Measurements from ENCODE around the gene ZDHHC20. TPM values are rescaled to one million over a fixed set of nuclear protein-coding genes. Genes with fewer than 3 reads are reported as not detected.

Gene ZDHHC20
- total RNA-seq, 1 experiment from 2014 or later = 69.1 TPM

DNA sequence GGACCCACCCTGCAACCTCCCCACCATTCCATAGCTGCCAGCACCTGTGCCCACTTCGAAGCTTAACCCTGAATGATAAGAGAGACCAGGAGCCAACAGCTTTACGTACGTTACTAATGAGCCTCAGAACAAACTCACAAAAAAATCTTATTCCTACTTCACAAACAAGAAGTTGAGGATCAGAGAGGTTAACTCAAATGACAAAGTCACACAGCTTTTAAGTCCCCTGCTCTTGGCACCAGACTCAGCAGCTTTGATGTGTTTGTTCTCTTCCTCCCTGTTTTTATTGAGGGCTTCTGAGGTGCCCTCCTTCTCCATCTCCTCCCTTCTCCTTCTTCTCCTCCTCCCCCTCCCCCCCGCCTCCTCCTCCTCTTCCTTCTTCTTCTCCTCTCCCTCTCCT, 115.4 kb downstream of the ZDHHC20 start:
- no peak overlapping the region for H3K4me2 ChIP-seq (ENCODE audit: insufficient read depth, insufficient read length, low read length)
- H3K56ac ChIP-seq (ENCODE audit: insufficient read length, low read depth, low read length) = no peak overlapping the region
- H3K27ac ChIP-seq (ENCODE audit: insufficient read length, low read depth, low read length) = no peak overlapping the region
- H3T11ph ChIP-seq (ENCODE audit: low read length) = no peak overlapping the region
- H3K4ac ChIP-seq (ENCODE audit: low read depth, low read length) = no peak overlapping the region
- H2BK12ac ChIP-seq (ENCODE audit: insufficient read length, low read depth, low read length) = no peak overlapping the region
- TF ChIP-seq CTCF (conservative IDR thresholded peaks at IDR 0.05) = no peak
- no peaks in the 10 kb centered on the region for H3K23me2 ChIP-seq (ENCODE audit: insufficient read length, low read depth, low read length, poor library complexity, severe bottlenecking)
- H3K9me3 ChIP-seq (ENCODE audit: control insufficient read depth, low read depth, low read length) = no peaks in the 10 kb centered on the region
- H2BK20ac ChIP-seq (ENCODE audit: low read depth, low read length, poor library complexity, severe bottlenecking) = no peak overlapping the region
- no peaks in the 10 kb centered on the region for H3K79me1 ChIP-seq (ENCODE audit: insufficient read depth, low read depth, low read length, poor library complexity, severe bottlenecking)
- no peaks in the 10 kb centered on the region for H4K20me1 ChIP-seq (ENCODE audit: control insufficient read depth, insufficient read depth, insufficient read length)
- H3K79me2 ChIP-seq (ENCODE audit: insufficient read depth, low read length) = no peaks in the 10 kb centered on the region
- H4K8ac ChIP-seq (replicated peaks; ENCODE audit: insufficient read length, low read depth, low read length) = no peak overlapping the region
- no peak overlapping the region for H3K9ac ChIP-seq (ENCODE audit: extremely low read depth, insufficient read length, low read length)
- H3K4me3 Mint-ChIP-seq = no peak overlapping the region
- no peak overlapping the region for H2AFZ ChIP-seq (ENCODE audit: low read length)
- no peaks in the 10 kb centered on the region for H3K9me3 Mint-ChIP-seq
- H3K27me3 Mint-ChIP-seq (ENCODE audit: low read depth) = peaks cover 4% of the 10 kb centered on the region; the same call in 1 of the 2 replicates
- H3K4me1 Mint-ChIP-seq = peaks cover 11 to 21% of the 10 kb centered on the region in 2 experiments
- H4K91ac ChIP-seq (ENCODE audit: insufficient read length, low read depth, low read length) = no peak overlapping the region
- H3K36me3 Mint-ChIP-seq (ENCODE audit: insufficient read depth in 1 of 3, low read depth in 3 of 3) = 0 out of 7 replicates have a peak, but pooled peaks cover 0 to 1% (median 0%) of the 10 kb centered on the region in 3 experiments
- H4K5ac ChIP-seq (ENCODE audit: insufficient read length, low read depth, low read length) = no peak overlapping the region
- no peak for DNase-seq
- no peak overlapping the region for H3K14ac ChIP-seq (ENCODE audit: insufficient read depth, low read length)
- H3K27ac Mint-ChIP-seq = no peak overlapping the region
- H3K27me3 ChIP-seq (ENCODE audit: insufficient read depth, low read length) = no peaks in the 10 kb centered on the region
- H2BK120ac ChIP-seq (ENCODE audit: low read depth, low read length, poor library complexity, severe bottlenecking) = no peak overlapping the region
- no peak overlapping the region for H3K23ac ChIP-seq (ENCODE audit: insufficient read length, low read depth, low read length)
- no peak overlapping the region for H2BK15ac ChIP-seq (ENCODE audit: low read depth, low read length)
- no peak overlapping the region for H2BK5ac ChIP-seq (ENCODE audit: insufficient read length, low read length)
- WGBS (ENCODE audit: extremely low coverage, insufficient read length, low lambda C conversion rate) = no CpG with 5 or more reads among the region's 4 CpGs
- peaks cover under 1% of the 10 kb centered on the region; the same call in 1 of the 2 replicates for H3K4me1 ChIP-seq (ENCODE audit: insufficient read depth, low read length)
- H3K18ac ChIP-seq (ENCODE audit: insufficient read length, low read depth, low read length) = no peak overlapping the region
- no peak overlapping the region for H2AK5ac ChIP-seq (ENCODE audit: insufficient read length, low read length)
